ENCODE results near the gene ARHGAP6.

ARHGAP6 gene

DNA sequence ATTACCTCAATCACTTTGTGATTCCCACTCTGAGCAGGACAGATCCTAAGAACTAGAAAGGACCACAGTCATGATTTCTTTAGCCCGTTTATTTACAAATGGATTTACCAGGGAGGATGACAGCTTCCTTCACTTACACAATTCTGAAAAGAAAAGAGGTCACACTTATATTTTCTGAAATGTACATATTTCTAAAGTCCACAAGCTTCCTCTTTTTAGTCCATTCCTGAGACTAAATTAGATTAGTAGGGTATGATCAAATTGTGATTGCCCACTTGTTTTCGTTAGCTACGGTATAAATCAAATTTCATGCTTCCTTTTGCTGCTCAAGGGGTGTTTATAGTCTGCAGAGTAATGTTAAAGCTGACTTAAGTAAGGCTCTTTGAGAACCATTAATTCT is 380.1 kb downstream of the ARHGAP6 start:
- TF ChIP-seq, protein P1, sequence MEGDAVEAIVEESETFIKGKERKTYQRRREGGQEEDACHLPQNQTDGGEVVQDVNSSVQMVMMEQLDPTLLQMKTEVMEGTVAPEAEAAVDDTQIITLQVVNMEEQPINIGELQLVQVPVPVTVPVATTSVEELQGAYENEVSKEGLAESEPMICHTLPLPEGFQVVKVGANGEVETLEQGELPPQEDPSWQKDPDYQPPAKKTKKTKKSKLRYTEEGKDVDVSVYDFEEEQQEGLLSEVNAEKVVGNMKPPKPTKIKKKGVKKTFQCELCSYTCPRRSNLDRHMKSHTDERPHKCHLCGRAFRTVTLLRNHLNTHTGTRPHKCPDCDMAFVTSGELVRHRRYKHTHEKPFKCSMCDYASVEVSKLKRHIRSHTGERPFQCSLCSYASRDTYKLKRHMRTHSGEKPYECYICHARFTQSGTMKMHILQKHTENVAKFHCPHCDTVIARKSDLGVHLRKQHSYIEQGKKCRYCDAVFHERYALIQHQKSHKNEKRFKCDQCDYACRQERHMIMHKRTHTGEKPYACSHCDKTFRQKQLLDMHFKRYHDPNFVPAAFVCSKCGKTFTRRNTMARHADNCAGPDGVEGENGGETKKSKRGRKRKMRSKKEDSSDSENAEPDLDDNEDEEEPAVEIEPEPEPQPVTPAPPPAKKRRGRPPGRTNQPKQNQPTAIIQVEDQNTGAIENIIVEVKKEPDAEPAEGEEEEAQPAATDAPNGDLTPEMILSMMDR (IDR thresholded peaks at IDR 0.05; ENCODE audit: low read depth, low read length): no peak
- no peak overlapping the region for H3K4me3 ChIP-seq (ENCODE audit: low read depth, low read length)

DNA sequence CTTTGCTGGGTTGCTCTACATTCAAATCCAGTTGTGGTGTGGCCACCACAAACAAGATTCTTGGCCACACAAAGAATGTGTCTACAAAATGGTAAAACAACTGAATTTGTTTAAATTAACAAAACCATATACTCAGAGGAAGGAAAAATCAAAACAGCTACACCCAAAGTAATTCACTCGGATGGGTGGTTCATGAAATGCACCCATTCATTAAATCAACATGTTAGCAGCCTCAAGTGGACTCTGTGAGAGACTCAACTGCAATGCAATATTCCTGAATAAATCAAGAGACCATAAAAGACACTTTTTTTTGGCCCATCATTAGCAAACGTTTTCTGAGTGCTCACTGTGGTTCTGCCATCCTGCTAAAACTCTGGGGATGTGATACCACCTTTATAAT is 383.7 kb downstream of the ARHGAP6 start:
- TF ChIP-seq, protein P1 (IDR thresholded peaks at IDR 0.05; ENCODE audit: low read depth, low read length): no peak

DNA sequence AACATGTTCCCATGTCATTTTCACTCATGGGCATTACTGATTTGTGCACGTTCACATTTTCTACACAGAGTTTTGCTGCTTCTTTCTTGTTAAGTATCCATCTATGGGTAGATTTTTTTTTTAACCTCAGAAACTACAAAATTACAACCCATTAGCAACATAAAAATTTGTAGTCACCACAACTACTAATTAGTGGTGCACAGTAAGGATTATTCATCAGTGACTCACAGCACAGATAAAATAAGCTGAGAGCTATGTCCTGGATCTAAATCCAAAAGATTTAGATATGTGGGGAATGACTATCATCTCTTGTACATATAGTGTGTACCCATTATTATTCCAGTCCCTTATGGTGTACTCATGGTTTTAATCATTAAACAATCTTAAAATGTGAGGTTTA is 392.2 kb downstream of the ARHGAP6 start:
- TF ChIP-seq, protein P1 (IDR thresholded peaks at IDR 0.05; ENCODE audit: low read depth, low read length): no peak
- no peak overlapping the region for H3K4me3 ChIP-seq (ENCODE audit: low read depth, low read length)

More for the DNA sequence above, 383.7 kb downstream of the ARHGAP6 start:
- H3K4me3 ChIP-seq (ENCODE audit: low read depth, low read length): no peak overlapping the region

DNA sequence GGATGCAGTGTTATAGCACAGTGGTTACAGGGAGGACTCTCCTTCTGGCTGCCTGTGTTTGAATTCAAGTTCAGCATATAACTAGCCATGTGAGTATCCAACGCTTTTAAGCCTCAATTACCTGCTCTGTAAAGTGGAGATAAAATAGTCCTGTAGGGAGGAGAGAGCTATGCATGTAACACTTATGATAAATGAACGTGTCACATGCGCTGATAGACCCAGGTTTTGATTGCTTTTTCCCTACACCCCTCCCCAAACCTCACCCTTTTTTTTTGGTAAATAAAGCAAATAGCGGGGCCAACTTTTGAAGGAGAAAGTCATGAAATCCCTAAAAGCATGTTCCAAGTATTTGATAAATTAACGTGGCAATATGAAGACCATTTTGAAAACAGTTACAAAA is 392.9 kb downstream of the ARHGAP6 start:
- H3K4me3 ChIP-seq (ENCODE audit: low read depth, low read length): no peak overlapping the region
- TF ChIP-seq, protein P1 (IDR thresholded peaks at IDR 0.05; ENCODE audit: low read depth, low read length): no peak

DNA sequence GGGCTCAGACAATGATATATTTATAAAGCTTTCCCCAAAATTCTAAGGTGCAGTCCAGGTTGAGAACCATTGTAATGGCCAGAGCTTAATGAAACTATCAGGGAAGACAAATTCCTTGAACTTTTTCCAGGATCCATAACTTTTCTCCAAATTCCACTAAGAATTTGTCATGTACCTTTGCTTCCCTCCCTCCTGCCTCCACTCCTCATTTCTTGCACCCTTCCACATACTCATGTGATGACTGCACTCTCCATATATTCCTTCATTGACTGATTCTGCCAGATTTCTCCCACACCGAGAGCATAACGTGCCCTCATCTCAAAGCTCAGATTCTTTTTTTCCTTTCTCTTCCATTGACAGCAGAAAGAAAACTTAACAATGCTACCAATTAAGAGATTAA is 393.4 kb downstream of the ARHGAP6 start:
- TF ChIP-seq, protein P1 (IDR thresholded peaks at IDR 0.05; ENCODE audit: low read depth, low read length): no peak
- no peak overlapping the region for H3K4me3 ChIP-seq (ENCODE audit: low read depth, low read length)

DNA sequence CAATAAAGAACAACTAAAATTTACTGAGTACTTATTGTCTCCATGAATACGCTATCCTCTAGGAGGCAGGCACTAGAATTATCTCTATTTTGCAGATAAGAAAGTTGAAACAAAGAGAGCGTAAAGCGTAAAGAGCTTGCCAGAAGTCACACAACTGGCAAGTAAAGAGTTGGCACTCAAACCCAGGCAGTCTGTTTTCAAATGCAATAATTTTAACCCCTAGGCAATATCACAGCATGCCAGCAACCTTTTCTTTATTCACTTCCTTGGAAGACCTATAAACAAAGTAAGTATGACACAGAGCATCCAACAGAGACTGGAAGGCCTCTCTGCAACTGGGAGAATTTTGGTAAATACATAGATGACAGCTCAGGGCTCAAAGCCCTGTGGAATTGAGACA is 395.7 kb downstream of the ARHGAP6 start:
- H3K4me3 ChIP-seq (ENCODE audit: low read depth, low read length): no peak overlapping the region
- TF ChIP-seq, protein P1 (IDR thresholded peaks at IDR 0.05; ENCODE audit: low read depth, low read length): no peak

DNA sequence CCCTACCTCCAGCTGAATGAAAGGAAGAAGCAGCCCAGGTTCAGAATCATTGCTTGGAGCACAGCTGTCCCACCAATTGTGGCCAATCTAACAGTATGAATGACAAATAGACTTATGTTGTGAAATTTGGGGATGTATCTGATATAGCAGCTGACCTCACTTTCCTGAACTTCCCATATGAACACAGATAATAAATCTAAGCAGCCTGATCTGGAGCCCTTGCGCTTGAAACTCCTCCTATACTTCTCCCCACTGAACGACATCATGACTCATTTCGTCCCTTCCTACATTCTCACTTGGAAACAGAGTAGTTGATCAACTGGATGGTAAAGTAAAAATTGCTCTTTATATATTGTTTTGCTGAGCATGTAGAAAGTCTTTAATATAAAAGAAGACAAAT is 396.7 kb downstream of the ARHGAP6 start:
- TF ChIP-seq, protein P1 (IDR thresholded peaks at IDR 0.05; ENCODE audit: low read depth, low read length): no peak
- no peak overlapping the region for H3K4me3 ChIP-seq (ENCODE audit: low read depth, low read length)
